HG03066 (cell line): ENCODE measurements around the gene APC.
"Not testable (repeated sequence)": the region's sequence is repeated elsewhere in the genome, so short reads cannot be mapped to it uniquely, and the experiment has no call there.

Experiments
- ATAC-seq: cut with Tn5 transposase; IDR thresholded peaks from one replicate; pipeline ENCODE4 v1.9.1; 2021; ENCODE audit warnings: low read depth; ENCODE audit not compliant: unreplicated experiment

Gene APC

DNA sequence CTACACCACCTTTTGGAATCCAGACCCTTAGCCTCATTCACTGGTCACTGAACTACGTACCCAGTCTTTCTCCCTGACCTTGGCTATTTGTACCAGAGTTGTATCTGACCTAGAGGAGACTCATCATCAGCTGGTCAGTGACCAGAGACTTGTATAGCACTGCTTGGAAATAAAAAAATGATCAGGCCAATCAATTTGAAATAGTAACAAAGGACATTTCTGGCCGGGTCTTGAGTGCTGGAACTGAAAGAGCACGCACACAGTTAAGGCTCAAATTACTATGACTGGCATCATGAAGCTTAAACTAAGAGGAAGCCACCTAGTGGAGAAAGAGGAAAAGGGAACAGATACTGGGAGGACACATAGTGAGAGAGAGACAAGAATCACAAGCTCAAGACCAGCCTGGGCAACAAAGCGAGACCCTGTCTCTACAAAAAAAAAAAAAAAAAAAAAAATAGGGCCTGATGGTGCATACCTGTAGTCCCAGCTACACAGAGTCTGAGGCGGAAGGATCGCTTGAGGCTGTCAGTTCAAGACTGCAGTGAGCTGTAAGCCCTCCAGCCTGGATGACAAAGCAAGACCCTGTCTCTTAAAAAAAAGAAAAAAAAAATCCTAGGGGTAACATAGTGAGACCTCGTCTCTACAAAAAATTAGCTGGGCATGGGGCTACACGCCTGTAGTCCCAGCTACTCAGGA, 110.6 kb downstream of the APC start:
- ATAC-seq, result peak; percentile 98

DNA sequence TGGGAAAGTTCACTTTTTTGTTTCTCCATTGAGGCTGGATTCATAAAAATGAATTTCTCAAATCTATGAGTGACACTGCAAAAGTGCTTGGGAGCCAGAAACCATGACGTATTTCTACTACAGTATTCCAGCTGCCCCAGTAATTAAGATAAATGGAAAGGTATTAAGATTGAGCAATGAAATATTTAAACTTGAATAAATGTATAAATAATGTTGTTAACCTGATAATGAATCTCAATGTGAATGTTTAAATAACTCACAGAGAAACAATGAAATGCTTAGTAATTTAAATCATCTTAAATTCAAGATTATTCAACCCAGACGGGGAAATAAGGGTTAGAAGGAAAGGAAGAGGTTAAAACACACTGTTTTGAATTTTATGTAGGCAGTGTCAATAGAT, 112.2 kb downstream of the APC start:
- no peak for ATAC-seq

DNA sequence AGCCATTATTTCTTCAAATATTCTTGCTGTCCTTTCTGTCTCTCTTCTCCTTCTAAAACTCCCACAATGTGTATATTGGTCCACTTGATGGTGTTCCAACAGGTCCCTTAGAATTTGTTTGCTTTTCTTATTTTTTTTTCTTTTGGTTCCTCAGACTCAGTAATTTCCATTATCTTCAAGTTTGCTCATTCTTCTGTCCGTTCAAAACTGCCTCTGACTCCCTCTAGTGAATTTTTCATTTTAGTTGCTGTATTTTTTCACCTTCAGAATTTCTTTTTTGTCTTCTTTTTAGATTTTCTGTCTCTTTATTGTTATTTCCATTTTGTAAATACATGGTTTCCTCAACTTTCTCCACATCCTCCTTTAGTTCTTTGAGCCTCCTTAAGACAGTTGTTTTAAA, 117.0 kb downstream of the APC start:
- no peak for ATAC-seq

DNA sequence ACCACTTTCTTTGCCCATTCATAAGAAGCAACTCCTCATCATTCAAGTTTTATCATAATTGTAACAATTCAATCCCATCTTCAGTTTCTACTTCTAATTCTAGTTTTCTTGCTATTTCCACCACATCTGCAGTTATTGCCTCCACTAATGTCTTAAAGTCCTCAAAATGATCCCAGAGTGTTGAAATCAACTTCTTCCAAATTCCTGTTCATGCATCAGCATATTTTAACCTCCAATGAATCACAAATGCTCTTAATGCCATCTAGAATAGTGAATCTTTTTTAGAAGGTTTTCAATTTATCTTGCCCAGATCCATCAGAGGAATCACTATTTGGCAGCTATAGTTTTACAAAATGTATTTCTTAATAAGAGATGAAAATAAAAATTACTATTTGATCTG, 120.2 kb downstream of the APC start:
- no peak for ATAC-seq

DNA sequence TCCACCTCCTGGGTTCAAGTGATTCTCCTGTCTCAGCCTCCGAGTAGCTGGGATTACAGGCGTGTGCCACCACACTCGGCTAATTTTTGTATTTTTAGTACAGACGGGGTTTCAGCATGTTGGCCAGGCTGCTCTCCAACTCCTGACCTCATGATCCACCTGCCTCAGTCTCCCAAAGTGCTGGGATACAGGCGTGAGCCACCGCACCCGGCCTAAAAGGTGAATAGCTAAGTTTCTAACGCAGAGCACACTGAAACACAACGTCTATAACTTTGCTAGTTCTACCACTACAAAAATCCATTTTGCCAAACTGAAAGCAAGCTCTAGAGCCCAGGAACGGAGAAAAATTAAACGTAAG, 122.9 kb downstream of the APC start:
- ATAC-seq, result not testable (repeated sequence)

DNA sequence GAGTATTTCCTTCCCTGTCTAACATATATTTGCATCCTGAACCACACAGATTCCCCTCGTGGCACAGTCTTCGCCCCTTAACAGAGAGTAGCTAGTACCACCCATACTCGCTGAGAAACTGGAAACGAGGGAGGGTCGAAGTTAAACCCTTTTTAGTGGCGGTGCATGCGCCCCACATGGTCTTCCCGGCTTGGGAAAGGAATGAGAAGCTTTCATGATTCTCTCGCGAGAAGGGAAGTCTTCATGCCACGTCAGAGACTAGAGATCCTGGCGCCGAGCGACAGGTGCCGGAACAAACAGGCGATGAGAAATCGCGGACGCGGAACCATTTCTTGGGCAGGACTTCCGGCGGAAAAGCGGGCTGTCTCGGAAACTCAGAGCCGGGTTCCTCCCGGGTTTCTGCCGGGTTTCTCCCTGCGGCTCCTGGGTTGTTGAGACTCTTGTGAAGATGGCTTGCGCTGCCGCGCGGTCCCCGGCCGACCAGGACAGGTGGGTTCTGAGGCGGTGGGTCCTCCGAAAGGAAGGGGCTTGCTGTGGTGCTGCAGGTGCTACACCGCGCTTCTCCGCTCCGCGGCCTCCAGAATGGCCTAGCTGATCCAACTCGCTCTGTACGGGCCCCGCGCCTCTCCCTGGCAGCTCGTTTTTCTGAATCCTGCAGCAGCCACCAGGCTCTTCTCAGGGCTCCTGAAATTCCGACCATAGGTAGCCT, 123.4 kb downstream of the APC start, which contains the start of gene SRP19:
Gene SRP19 (plus strand): TSS at position 359 of the 709 bp plus-strand sequence. CDS start 90 bp downstream, at position 449.
- peak; percentile 99 for ATAC-seq

DNA sequence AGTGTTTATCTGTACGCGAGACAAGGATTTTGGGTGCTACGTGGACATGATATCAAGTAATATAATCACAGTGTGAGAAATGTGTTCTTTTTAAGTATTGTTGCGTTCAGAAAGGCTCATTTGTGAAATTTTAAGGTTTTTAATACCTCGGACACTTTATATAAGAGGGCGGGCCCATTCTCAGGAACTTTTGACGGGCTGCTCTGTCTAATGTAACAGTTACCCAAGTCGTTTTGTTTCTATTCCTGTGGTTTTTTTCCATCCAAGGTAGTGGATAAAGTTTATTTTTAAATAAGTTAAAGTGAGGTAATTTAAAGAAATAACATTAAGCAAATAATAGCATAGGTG, 123.9 kb downstream of the APC start:
- no peak for ATAC-seq

DNA sequence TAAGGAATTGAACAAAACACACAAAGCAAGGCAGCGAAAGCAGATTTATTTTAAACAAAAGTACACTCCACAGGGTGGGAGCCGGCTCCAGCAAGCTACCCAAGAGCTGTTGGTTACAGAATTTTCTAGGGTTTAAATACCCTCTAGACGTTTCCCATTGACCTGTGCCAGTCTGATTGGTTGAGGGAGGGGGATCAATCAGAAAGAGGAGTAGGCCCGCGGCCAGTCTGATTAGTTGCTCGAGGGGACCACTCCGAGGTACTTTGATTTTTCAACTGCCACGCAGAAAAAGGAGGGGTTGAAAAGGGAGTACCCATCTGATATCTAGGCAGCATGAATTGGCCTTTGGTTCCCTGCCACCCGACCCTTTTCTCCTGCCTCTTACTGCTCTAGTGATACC, 124.4 kb downstream of the APC start:
- no peak for ATAC-seq

DNA sequence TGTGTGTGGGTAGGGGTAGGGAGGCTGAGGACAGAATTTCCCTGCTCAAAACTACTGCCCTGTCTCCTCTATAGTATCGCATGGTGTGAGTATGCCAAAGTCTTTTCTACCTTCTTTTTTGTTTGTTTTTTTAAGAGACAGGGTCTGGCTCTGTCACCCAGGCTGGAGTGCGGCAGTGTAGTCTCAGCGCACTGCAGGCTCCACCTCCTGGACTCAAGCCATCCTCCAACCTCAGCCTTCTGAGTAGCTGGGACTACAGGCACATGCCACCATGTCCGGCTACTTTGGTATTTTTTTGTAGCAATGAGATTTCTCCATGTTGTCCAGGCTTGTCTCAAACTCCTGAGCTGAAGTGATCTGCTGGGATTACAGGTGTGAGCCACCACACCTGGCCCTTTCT, 125.9 kb downstream of the APC start:
- ATAC-seq, result no peak

DNA sequence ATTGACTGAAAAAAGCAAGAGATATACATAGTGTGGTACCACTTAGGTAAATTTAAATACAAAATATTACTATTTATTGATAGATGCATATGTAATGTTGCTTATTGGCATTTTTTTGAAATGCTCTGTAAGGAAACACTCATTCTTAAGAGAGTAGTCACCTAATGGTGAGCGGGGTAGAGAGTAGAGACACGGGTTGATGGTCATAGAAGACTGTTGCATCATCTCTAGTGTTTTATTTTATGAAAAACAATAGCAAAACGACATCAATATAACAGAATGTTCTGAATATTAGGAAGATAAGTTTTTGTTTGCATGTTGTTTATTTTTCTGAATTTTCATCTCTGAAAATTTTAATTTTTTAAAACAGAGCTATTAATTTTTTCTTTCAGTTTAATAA, 127.4 kb downstream of the APC start:
- ATAC-seq, result no peak

DNA sequence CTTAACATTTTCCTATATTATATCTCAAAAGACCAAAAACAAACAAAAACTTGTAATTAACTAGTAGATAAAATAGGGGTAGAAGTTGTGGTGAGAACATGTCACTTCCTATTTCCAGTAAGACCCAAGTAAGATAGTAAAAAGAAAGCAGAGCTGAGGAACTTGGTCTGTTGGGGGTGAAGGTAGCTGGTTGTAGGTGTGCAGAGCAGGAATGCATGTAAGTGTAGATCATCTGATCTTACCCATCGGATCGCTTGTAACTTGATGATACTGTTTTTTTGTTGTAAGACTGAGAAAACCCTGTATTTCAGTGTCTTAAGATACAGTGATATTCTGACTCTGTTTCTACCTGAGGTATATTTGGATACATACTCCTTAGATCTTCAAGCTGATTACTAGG, 129.1 kb downstream of the APC start:
- ATAC-seq, result no peak

DNA sequence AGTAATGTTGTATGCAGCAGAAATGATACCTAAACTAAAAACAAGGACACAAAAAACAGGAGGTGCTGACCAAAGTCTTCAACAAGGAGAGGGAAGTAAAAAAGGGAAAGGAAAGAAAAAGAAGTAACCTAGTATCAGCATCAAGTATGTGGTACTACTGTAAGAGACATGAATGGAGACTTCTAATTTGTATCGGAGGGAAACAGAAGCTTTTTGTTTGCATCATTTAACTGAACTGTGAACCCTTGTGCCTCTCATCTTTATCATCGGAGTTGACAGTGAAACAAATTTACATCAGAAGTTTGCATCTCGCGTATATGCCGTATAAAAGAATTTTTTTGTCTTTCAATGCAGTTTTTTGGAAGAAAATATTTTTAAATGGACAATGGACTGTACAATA, 129.7 kb downstream of the APC start:
- no peak for ATAC-seq

DNA sequence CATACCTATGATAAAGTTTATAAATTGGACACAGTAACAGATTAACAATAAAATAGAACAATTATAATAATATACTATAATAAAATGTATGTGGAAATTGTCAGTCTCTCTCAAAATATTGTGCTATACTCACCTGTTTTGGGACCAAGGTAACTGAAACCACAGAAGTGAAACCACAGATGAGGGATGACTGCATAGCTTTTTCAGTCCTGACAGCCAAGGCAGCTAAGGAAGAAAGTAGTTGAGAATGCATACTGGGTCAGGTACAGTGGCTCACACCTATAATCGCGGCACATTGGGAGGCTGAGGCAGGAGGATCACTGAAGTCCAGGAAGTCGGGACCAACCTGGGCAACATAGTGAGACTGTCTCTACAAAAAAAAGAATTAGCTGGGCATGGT, 132.3 kb downstream of the APC start:
- ATAC-seq, result peak; percentile 65

DNA sequence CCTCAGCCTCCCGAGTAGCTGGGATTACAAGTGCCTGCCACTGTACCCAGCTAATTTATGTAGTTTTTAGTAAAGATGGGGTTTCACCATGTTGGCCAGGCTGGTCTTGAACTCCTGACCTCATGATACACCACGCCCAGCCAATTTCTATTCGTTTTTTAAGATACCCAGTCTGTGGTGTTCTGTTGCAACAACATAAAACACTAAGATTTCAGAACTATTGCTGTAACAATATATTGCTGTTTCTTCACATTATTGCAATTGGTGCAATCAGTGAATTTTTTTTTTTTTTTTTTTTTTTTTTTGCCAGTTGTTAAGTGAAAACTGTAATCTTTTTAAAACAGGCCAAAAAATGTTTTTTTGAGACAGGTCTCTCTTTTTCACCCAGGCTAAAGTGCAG, 133.3 kb downstream of the APC start:
- no peak for ATAC-seq

DNA sequence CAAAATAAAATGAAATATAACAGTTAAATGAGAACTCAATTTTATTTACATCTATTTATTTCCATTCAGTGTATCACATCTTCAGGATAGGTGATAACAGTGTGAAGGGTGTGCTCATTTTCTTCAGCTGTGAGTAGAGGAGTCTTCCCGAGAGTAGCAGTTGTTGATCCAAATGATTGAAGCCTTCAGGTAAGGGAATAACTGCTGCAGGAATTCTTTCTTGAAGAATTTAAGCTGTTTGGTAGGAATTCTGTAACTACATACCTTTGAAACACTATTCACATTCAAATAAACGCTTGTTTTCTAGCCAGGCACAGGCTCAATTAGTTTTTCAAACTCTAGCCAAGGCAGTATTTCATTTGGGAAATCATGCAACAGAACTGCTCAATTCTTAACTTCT, 138.7 kb downstream of the APC start:
- ATAC-seq, result no peak

DNA sequence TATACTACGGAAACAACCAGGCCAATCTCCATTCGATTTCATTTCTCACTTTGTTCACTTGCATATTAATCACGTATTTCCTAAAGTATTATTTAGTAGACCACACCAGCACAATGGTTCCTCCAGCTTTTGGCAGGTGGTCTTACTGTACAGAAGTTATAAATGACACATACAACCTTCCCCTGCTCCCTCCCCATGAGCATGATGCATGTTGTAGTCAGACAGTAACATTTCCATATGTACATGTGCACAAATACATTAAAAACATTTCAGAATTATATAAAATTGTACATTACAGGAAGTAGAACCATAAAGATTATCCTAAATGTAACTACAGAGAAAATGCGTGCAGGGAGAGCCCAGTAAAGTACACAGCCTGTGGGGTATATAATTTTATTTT, 140.4 kb downstream of the APC start:
- ATAC-seq, result no peak

DNA sequence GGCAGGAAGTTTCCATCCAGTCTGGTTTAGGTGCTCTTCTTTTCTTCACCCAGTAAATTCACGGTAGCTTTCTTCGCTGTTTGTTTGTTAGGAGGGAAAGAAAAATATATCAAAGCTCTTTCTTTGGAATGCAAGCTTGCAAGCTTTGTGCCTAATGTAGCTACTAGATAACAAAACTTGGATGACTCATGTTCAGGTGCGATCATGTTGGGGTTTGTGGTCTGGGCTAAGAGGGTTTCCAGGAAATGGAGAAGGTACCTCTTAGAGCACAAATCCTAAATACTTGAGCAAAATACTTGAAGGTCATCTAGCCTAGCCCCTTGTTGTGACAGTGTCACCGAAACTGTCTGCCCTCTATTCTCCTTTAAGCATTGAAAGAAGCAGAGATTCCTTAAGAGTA, 141.1 kb downstream of the APC start:
- no peak for ATAC-seq

DNA sequence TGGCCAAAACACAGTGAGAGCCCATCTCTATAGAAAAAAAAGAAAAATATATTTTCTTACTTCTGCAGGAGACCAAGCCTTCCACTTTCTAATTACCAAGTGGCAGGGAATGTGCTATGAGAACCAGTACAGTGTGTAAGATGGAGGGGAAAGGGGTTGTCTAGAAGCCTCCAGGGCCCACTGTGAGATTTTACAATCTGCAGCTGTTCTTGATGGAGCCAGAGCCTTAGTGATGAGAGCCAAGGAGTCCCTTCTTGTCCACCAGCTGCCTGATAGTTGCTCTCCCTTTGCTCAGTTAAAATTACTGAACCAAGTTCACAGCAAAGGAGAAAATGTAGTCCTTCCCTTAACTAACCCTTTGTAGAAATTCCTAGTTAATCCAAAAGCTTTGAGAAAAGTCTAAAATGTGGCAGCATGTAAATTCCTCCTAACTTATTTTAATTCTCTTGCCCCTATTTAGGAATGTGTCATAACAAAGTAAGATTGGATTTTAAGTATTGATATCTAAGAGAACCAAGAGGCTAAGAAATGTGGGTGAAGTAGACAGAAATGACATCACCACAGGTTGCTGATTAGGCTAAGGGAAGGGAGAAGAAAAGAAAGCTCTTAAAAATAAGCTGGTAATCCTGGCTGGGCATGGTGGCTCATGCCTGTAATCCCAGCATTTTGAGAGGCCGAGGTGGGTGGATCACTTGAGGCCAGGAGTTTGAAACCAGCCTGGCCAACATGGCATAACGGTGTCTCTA, 142.7 kb downstream of the APC start:
- no peak for ATAC-seq

DNA sequence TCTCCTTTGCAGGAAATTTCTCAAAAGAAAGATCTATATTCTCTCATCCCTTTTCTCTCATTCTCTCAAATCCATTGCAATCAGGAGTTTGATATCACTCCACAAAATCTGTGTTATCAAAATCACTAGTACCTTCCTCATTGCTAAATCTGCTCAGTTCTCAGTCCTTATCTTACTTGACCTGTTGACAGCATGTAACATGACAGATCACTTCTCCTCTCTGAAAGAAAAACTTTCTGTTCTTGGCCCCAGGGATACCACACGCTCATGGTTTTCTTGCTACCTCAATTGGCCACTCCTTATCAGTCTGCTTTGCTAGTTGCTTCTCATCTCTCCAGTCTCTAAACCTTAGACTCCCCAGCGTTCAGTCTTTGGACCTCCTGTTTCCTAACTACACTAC, 145.5 kb downstream of the APC start:
- no peak for ATAC-seq

DNA sequence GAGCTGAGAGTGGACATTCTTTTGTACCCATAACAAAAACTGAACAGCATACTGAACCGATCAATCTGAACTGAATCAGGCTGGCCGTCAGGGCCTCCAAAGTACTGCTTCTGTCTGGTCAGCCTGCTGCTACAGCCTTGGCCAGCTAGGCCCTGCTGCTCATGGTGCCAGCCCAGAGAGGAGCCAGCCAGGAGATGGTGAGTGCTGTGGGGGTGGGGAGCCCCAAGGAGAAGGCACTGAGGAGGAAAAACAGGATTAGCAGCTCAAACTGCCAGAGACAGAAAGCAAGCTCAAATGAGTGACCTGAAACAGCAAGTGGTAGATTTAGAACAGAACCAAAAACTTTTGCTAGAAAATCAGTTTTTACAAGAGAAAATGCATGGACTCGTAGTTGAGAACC, 147.3 kb downstream of the APC start:
- ATAC-seq, result no peak

DNA sequence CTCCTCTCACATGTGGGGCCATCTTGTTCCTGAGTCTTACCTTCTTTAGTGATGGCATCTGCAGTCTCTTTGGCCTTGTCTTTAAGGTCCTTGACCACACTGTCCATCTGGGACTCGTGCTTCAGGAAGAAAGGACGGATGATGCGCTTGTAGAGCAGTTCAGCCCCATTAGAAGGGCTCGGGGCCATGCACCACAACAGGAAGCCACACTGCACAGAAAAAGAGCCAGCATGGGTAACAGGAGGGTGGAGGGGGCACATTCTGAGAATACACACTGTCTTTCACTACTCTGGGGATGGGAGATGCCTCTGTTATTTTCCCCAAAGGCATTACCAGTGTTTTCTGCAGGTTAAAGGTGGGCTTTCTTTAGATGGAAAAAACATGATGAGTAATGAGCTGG, 149.3 kb downstream of the APC start:
- no peak for ATAC-seq

DNA sequence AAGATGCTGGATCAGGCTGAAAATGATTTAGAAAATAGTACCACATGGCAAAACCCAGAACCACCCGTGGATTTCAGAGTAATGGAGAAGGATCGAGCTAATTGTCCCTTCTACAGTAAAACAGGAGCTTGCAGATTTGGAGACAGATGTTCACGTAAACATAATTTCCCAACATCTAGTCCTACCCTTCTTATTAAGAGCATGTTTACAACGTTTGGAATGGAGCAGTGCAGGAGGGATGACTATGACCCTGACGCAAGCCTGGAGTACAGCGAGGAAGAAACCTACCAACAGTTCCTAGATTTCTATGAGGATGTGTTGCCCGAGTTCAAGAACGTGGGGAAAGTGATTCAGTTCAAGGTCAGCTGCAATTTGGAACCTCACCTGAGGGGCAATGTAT, 154.4 kb downstream of the APC start:
- not testable (repeated sequence) for ATAC-seq
